Breast epithelium (tissue), 4 donors: ENCODE measurements around the gene OSCP1. TPM values are rescaled to one million over a fixed set of nuclear protein-coding genes. Genes with fewer than 3 reads are reported as not detected.

ENCODE experiments used
- DNase-seq, 2 donors: peaks; one replicate each; pipeline ENCODE4 v3.0.0-alpha.2; 2019; ENCODE audit warnings: low spot score in 2 of 2
- H3K27ac ChIP-seq, 2 donors: fragments of 200-600 bp; sonication (generic) in 1 of 2; one replicate each; pipeline ENCODE4 v1.5.1; 2016 to 2019; ENCODE audit warnings: mild to moderate bottlenecking in 1 of 2
- H3K27me3 ChIP-seq, 2 donors: fragments of 200-600 bp; sonication (generic) in 1 of 2; one replicate each; pipeline versions ENCODE4 v1.5.1 to v1.6.0; 2017 to 2019; ENCODE audit warnings: control low read depth in 1 of 2, mild to moderate bottlenecking in 1 of 2
- H3K36me3 ChIP-seq: fragments of 200-600 bp; one replicate; pipeline ENCODE4 v1.5.1; 2019
- H3K4me1 ChIP-seq, 2 donors: fragments of 200-600 bp; sonication (generic); one replicate each; pipeline ENCODE4 v1.5.1; 2016 to 2019; ENCODE audit warnings: control low read depth in 1 of 2
- H3K4me3 ChIP-seq, 3 donors: fragments of 200-600 bp; sonication (generic); 1 replicate in 2 of 3; 2 replicates in 1 of 3; pipeline ENCODE4 v1.5.1; 2016 to 2019; ENCODE audit warnings: mild to moderate bottlenecking in 3 of 3, moderate library complexity in 2 of 3
- H3K9me3 ChIP-seq, 2 donors: fragments of 200-600 bp; sonication (generic) in 1 of 2; one replicate each; pipeline ENCODE4 v1.5.1; 2016 to 2019; ENCODE audit warnings: control low read depth in 1 of 2
- POLR2A ChIP-seq: fragments of 450-650 bp; IDR thresholded peaks from one replicate; pipeline ENCODE4 v1.6.1; 2016; ENCODE audit warnings: antibody characterized with exemption, mild to moderate bottlenecking, moderate library complexity
- POLR2AphosphoS5 ChIP-seq, 3 donors: sonication (generic); formaldehyde crosslinking; IDR thresholded peaks; one replicate each; pipeline ENCODE4 v1.6.1; 2017; ENCODE audit warnings: antibody characterized with exemption in 3 of 3
- intact Hi-C: fragments of 100-400 bp; cut with DNase I; formaldehyde crosslinking; loops from one replicate; pipeline ENCODE4 v1.15.1; 2023; ENCODE audit warnings: low total_unique reads
- total RNA-seq, 3 donors: library from RNA; depleted of rRNA; stranded (reverse); fragments of >200 nt; gene quantifications; one replicate each; pipeline ENCODE4 v1.1.0, GENCODE V29; 2016
- TF ChIP-seq, protein P1 (sequence below), 3 donors: fragments of 450-650 bp; IDR thresholded peaks; one replicate each; pipeline ENCODE4 v1.5.1; 2016 to 2017; ENCODE audit warnings: antibody characterized with exemption in 3 of 3, mild to moderate bottlenecking in 3 of 3, moderate library complexity in 3 of 3

OSCP1 gene
- total RNA-seq, 3 donors from 2014 or later = 12.5 to 19.3 (median 15.1) TPM

DNA sequence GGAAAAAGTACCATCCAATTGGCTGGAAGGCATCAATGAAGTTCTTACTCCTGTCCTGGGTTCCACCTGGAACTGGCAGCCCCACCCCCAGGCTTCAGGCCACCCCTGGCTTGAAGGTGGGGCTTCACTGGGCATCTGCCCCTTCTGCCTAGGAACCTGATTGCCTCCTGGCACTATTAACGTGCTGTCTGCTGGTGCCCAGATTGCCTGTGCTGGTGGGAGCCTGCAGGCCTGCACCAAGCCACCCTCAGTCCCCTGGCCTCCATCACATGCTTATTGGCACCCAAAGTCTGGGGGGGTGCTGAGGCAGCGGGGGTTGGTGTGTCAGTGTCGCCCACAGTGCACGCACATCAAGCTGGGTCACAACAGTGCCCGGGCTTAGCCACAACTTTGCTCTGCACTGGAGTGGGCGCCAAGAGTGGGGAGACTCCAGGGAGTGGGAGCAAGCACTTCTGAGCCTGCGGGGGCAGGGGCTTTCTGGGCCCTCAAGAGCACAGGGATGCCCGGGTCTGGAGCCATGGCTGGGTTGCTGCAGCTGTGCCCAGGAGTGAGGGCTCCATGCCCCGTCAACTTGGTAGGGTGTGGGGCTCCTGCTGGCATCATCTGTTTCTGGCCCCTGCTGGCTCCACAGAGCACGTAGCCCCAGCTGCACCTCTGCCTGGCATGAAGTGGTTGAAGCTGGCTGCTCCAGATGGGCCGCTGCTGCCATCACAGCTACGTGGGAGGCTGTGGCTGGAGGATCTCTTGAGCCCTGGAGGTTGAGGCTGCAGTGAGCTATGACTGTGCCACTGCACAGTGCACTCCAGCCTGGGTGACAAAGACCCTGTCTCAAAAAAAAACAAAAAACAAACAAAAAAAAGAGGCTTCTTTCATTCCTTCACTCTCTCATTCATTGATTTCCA is 48.4 kb downstream of the OSCP1 start:
- Histone ChIP-seq H3K36me3 (no peaks in the 10 kb centered on the region), H3K9me3 (no peaks in the 10 kb centered on the region), H3K4me1 (no peaks in the 10 kb centered on the region), H3K27me3 (no peaks in the 10 kb centered on the region), H3K27ac (peak overlapping the region; percentile 11 to 66), H3K4me3 (peak overlapping the region; percentile 22 to 53 (median 29))
- DNase-seq = no peak
- TF ChIP-seq POLR2AphosphoS5 (IDR thresholded peaks at IDR 0.05) (no peak), POLR2A (no peak)
- TF ChIP-seq, protein P1, sequence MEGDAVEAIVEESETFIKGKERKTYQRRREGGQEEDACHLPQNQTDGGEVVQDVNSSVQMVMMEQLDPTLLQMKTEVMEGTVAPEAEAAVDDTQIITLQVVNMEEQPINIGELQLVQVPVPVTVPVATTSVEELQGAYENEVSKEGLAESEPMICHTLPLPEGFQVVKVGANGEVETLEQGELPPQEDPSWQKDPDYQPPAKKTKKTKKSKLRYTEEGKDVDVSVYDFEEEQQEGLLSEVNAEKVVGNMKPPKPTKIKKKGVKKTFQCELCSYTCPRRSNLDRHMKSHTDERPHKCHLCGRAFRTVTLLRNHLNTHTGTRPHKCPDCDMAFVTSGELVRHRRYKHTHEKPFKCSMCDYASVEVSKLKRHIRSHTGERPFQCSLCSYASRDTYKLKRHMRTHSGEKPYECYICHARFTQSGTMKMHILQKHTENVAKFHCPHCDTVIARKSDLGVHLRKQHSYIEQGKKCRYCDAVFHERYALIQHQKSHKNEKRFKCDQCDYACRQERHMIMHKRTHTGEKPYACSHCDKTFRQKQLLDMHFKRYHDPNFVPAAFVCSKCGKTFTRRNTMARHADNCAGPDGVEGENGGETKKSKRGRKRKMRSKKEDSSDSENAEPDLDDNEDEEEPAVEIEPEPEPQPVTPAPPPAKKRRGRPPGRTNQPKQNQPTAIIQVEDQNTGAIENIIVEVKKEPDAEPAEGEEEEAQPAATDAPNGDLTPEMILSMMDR (IDR thresholded peaks at IDR 0.05) = no peak
- intact Hi-C loops = no loop called here

DNA sequence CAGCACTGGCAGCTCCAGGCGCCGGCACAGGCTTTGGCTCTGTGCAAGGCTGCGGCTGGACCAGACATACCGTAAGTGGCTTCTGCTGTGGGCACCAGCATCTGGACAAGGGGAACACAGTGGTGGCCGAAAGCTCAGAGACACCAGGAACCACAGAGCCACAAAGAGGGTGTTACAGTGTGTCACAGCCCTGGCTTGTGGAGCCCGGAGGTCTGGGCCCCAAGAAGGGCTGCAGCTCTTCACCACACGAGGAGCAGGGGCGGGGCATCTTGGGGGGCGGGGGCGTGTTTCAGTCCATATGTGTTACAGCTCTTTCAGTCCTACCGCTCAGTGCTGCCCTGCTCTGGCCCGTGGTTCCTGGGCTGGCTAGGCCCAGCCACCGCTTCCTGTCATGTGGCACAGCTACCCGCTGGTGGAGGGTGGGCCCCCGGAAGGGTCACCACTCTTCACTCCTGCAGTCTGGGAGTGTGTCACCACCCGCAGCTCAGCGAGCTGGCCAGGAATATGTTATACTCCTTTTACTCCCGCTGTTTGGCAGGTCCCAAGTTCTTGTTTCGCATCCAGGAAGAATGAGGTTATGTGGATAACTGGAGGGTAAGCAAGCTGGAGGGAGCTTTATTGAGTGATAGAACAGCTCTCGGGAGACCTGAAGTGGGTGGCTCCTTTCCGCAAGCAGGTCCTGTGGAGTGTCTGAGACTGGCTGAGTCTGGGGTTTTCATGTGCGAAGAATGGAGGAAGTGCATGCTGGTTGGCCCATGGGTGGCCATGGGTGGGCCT is 49.2 kb downstream of the OSCP1 start:
- H3K27ac ChIP-seq = peak overlapping the region; percentile 11 to 66
- peak overlapping the region; percentile 22 to 53 (median 29) for H3K4me3 ChIP-seq
- H3K36me3 ChIP-seq = no peaks in the 10 kb centered on the region
- no peaks in the 10 kb centered on the region for H3K4me1 ChIP-seq
- TF ChIP-seq POLR2A (no peak), POLR2AphosphoS5 (IDR thresholded peaks at IDR 0.05) (no peak)
- TF ChIP-seq, protein P1 (IDR thresholded peaks at IDR 0.05) = no peak
- no peaks in the 10 kb centered on the region for H3K27me3 ChIP-seq
- DNase-seq = peak; percentile 54 to 60
- intact Hi-C loops = no loop called here
- no peaks in the 10 kb centered on the region for H3K9me3 ChIP-seq

DNA sequence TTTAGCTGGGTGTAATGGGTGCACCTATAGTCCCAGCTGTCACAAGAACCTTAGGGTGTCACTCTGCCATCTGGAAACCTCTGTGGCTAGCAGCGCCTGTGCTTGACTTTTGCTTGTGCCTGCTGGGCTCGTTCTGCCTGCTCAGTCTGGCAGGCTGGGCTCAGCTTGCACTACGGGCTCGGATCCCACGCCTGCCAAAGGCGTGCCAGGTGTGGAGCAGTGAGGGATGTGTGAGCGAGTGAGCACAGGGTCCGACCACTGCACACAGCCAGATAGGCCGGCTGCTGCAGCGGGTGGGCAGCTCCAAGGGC is 49.8 kb downstream of the OSCP1 start:
- no peak for DNase-seq
- Histone ChIP-seq H3K4me1 (no peaks in the 10 kb centered on the region), H3K36me3 (no peaks in the 10 kb centered on the region), H3K27me3 (no peaks in the 10 kb centered on the region), H3K27ac (peak overlapping the region in 1 of 2 donors; percentile 66), H3K9me3 (no peaks in the 10 kb centered on the region), H3K4me3 (peak overlapping the region in 2 of 3 donors; percentile 29 to 53)
- intact Hi-C loops = no loop called here
- no peak for TF ChIP-seq POLR2AphosphoS5 (IDR thresholded peaks at IDR 0.05)
- TF ChIP-seq POLR2A = no peak

DNA sequence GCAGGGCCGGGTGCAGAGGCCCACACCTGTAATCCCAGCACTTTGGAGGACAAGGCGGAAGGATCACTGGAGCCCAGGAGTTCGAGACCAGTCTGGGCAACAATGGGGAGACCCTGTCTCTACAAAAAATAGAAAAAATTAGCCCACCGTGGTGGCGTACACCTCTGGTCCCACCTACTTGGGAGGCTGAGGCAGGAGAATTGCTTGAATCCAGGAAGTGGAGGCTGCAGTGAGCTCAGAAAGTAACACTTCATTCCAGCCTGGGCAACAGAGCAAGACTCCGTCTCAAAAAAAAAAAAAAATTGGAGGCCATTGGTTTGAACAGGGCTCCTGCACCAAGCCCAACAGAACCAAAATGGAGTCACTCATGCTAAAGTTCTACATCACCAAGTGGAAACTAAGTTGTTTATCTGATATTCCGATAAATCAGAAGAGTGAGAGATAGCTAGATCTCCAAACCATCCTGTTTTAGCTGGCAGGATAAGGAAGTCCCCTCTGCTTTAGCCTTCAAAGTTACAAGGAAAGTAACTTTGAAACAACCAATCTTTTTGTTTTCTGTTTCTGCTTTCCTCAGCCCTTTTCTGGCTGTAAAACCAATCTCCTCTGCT is 51.8 kb downstream of the OSCP1 start:
- H3K36me3 ChIP-seq = no peaks in the 10 kb centered on the region
- no peaks in the 10 kb centered on the region for H3K4me1 ChIP-seq
- TF ChIP-seq, protein P1 (IDR thresholded peaks at IDR 0.05) = no peak
- TF ChIP-seq POLR2A = no peak
- TF ChIP-seq POLR2AphosphoS5 (IDR thresholded peaks at IDR 0.05) = no peak
- peak overlapping the region; percentile 92 for H3K27ac ChIP-seq
- no peak for DNase-seq
- no peaks in the 10 kb centered on the region for H3K9me3 ChIP-seq
- intact Hi-C loops = no loop called here
- peak overlapping the region in 2 of 3 donors; percentile 82 to 84 for H3K4me3 ChIP-seq
- no peaks in the 10 kb centered on the region for H3K27me3 ChIP-seq

DNA sequence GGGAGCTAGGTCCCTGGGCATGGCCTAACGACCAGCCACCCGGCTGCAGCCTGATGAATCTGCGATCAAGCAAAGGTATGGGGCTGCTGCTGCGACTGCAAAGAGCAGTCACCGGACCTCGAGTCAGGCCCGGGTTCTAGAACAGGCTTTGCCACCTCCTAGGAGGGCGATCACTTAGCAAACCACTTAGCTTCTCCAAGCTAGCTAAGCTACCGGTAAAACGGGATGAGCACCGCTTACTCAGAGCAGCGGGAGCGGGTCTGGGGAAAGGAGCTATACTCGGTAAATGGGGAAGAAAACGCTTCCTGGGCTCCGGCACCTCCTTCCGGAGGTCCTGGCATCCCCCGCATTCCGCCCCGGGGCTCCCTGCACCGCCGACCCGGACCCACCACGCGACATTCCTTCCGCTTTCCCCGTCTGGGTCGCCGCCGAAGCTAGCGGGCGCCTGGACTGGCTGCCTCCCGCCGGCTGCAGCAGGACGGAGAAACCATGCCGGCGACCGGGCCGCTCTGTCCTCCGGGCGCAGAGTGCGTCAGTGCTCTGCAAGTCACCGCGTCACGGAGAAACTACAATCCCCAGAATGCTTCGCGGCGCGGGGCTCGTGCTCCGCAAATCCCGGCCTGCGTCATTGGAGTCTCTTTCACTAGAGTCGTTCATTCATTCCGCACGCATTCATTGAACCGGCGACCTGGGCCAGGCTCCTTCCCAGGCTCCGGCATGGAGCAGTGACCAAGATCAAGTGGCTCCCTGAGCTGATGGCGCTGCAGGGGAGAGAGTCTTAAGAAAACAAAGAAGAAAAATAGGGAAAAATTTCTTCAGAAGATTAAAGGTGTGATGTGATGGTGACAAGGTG is 52.6 kb downstream of the OSCP1 start, which contains the start of gene LSM10:
LSM10 (minus strand) TSS at position 531 of the 853 bp plus-strand sequence. CDS start 3,779 bp downstream, outside the sequence.
- TF ChIP-seq, protein P1 (IDR thresholded peaks at IDR 0.05) = no peak
- TF ChIP-seq POLR2A (peak; percentile 84), POLR2AphosphoS5 (IDR thresholded peaks at IDR 0.05) (peak; percentile 73 to 97 (median 94))
- no peaks in the 10 kb centered on the region for H3K9me3 ChIP-seq
- DNase-seq = peak; percentile 89 to 92
- peak within 1 kb of the TSS; percentile 57 to 84 (median 82) for H3K4me3 ChIP-seq
- no peaks in the 10 kb centered on the region for H3K27me3 ChIP-seq
- H3K4me1 ChIP-seq = no peaks in the 10 kb centered on the region
- no peaks in the 10 kb centered on the region for H3K36me3 ChIP-seq
- H3K27ac ChIP-seq = peak within 1 kb of the TSS; percentile 92
- intact Hi-C loops = no loop called here
